ENCODE data around the gene RANBP1. TPM values are rescaled to one million over a fixed set of nuclear protein-coding genes. Genes with fewer than 3 reads are reported as not detected.
A peak's percentile ranks its signal among the peaks of the same experiment; 100 is the strongest.

The RANBP1 gene
- total and polyA plus RNA-seq, 2 of the 13 experiments (the other 11 are each of a cell fraction or from before 2014, with no cell fraction given): 181 to 492 TPM

DNA sequence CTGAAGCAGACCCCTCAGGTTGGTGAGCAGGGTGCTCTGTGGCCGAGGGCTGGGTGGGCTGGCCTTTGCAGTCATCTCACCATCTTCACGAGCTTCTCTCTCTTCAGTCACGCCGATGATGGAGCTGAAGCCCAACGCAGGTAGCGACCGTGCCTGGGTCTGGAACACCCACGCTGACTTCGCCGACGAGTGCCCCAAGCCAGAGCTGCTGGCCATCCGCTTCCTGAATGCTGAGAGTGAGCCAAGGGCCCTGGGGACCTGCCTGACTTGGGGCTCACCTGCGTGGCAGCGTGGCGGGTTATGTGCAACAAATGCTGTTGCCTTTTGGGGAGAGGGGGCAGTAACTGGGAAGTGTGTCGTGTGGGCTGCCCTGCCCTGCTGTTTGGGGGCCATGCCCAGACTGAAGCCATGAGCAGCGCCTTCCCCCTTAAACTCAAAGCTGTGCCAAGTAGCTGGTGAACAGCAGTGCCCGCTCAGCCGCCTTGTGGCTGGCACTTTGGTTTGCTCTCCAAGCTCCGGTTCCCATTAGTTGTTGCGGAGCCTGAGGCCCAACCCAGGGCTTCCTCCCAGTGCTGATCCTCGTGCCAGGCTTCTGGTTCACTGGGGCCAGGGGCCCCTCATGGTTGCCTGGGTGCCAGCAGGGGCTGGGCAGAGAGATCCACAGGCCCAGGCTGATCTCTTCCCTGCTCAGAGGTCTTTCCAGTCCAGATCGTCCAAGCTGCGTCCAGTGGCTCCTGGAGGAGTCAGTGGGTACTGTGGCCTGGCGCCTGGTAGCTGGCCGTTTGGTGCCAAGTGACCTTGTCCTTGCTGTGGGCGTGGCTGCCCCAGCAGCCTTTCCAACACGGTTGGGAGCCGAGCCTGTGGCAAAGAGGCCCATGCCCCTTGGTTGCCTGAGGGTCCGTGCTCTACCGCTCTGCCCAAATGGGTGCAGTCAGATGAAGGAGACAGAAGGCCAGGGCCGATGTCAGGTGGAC is 9.6 kb downstream of the RANBP1 start:
- Histone ChIP-seq H3K4me3 (replicated peaks in 1 of 3; ENCODE audit: insufficient read depth in 1 of 3, low read depth in 2 of 3, low read length in 3 of 3) (no peak overlapping the region), H3K9ac (ENCODE audit: insufficient read depth, low read depth, low read length) (no peak overlapping the region), H3K4me1 (ENCODE audit: insufficient read depth, low read length) (peaks cover 49% of the 10 kb centered on the region), H3K4me2 (ENCODE audit: low read depth, low read length) (no peak overlapping the region), H3K79me2 (ENCODE audit: insufficient read depth, low read length) (peaks cover 19% of the 10 kb centered on the region), H4K20me1 (ENCODE audit: insufficient read depth, low read length) (peaks cover 6% of the 10 kb centered on the region; the same call in 1 of the 2 replicates), H3K27me3 (ENCODE audit: control insufficient read depth in 1 of 2, insufficient read depth in 2 of 2, low read length in 2 of 2) (no peaks in the 10 kb centered on the region), H3K9me3 (ENCODE audit: low read length) (no peaks in the 10 kb centered on the region), H3K36me3 (replicated peaks in 1 of 2; ENCODE audit: control insufficient read depth in 1 of 2, insufficient read depth in 2 of 2, low read length in 2 of 2) (peaks cover 25 to 64% of the 10 kb centered on the region in 2 experiments), H3K27ac (ENCODE audit: extremely low read length, insufficient read depth, low read length) (no peak overlapping the region), H2AFZ (ENCODE audit: low read length) (no peak overlapping the region)
- POLR2A ChIA-PET: no interaction called here
- in situ Hi-C loops (cut with HindIII; ENCODE audit: extremely low pct_ligation_motif_present, low pct_unique_long_range_greater_than_20kb): no loop called here
- no peak for DNase-seq (ENCODE audit: low spot score)
- BruUV-seq (replicated peaks): no TSS peak
- peak; percentile 80 for TF ChIP-seq AGO2 (optimal IDR thresholded peaks at IDR 0.05; ENCODE audit: low read depth, low read length)
- 0 out of 2 replicates have a peak, but pooled peaks have one; percentile 21 for TF ChIP-seq ZBTB38 (CRISPR knock-in tag; IDR thresholded peaks at IDR 0.05)
- TF ChIP-seq RBFOX2 (IDR thresholded peaks at IDR 0.05; ENCODE audit: low read depth, low read length): peak; percentile 52
- no peak for TF ChIP-seq MED1 (CRISPR knock-in tag; IDR thresholded peaks at IDR 0.05)
- TF ChIP-seq ZSCAN21 (CRISPR knock-in tag; IDR thresholded peaks at IDR 0.05; ENCODE audit: borderline replicate concordance): no peak
- no peak for FAIRE-seq
- 92% methylated on average over 12 of the region's 32 CpGs for WGBS (ENCODE audit: low lambda C conversion rate)
- intact Hi-C loops (cut with micrococcal nuclease; ENCODE audit: unreplicated experiment): no loop called here
- ATAC-seq: no peak
- CTCF ChIA-PET (ENCODE audit: low intra/inter-chr PET ratio, low total read pairs): no interaction called here

DNA sequence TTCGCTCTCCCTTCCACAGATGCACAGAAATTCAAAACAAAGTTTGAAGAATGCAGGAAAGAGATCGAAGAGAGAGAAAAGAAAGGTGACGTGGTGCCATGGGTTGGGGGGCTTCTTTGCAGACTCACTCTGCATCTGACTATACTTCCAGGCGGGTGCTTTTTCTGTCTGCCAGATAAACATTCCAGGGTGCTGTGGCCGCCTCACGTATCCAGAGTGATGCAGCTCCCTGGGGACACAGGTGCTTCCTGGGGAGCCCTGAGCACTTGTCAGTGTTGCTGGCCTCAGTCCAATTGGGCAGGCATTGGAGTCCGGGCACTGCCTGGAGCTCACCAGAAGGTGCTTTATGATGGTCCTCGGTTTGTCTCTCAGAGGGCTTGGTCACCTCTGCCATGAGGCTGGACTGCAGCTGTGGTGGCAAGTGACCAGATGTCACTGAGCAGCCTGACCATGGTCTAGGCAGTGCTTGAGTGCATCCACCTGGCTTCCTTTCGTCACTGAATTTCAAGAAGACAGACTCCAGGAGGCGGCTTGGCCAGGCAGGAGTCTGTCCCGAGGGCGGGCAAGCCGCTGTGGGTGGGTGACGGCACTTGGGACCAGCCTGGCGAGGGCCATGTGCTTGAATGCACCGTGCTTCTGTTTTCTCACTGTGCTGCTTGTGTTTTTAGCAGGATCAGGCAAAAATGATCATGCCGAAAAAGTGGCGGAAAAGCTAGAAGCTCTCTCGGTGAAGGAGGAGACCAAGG is 10.6 kb downstream of the RANBP1 start:
- intact Hi-C loops (cut with micrococcal nuclease; ENCODE audit: unreplicated experiment): no loop called here
- Histone ChIP-seq H3K9ac (ENCODE audit: insufficient read depth, low read depth, low read length) (no peak overlapping the region), H4K20me1 (ENCODE audit: insufficient read depth, low read length) (peaks cover 5% of the 10 kb centered on the region; the same call in 1 of the 2 replicates), H3K36me3 (replicated peaks in 1 of 2; ENCODE audit: control insufficient read depth in 1 of 2, insufficient read depth in 2 of 2, low read length in 2 of 2) (peaks cover 22 to 55% of the 10 kb centered on the region in 2 experiments), H3K4me2 (ENCODE audit: low read depth, low read length) (no peak overlapping the region), H3K4me1 (ENCODE audit: insufficient read depth, low read length) (peaks cover 43% of the 10 kb centered on the region), H3K79me2 (ENCODE audit: insufficient read depth, low read length) (peaks cover 10% of the 10 kb centered on the region), H3K4me3 (replicated peaks in 1 of 3; ENCODE audit: insufficient read depth in 1 of 3, low read depth in 2 of 3, low read length in 3 of 3) (no peak overlapping the region), H3K27me3 (ENCODE audit: control insufficient read depth in 1 of 2, insufficient read depth in 2 of 2, low read length in 2 of 2) (no peaks in the 10 kb centered on the region), H2AFZ (ENCODE audit: low read length) (no peak overlapping the region), H3K9me3 (ENCODE audit: low read length) (no peaks in the 10 kb centered on the region), H3K27ac (ENCODE audit: extremely low read length, insufficient read depth, low read length) (no peak overlapping the region)
- DNase-seq (ENCODE audit: low spot score) (no peak), FAIRE-seq (no peak), ATAC-seq (no peak)
- POLR2A ChIA-PET: interaction anchor here (0.9 kb wide), 1 partner anchor 9 kb away, joined by 3 read pairs; no protein-coding TSS in a partner anchor
- WGBS (ENCODE audit: low lambda C conversion rate): over 99% methylated on average over 15 of the region's 19 CpGs
- BruUV-seq (replicated peaks): no TSS peak
- CTCF ChIA-PET (ENCODE audit: low intra/inter-chr PET ratio, low total read pairs): no interaction called here
- TF ChIP-seq RORA (CRISPR knock-in tag; IDR thresholded peaks at IDR 0.05) (no peak), RBFOX2 (IDR thresholded peaks at IDR 0.05; ENCODE audit: low read depth, low read length) (no peak), ZEB1 (IDR thresholded peaks at IDR 0.05; ENCODE audit: insufficient replicate concordance, low read depth) (no peak), RXRB (CRISPR knock-in tag; IDR thresholded peaks at IDR 0.05; ENCODE audit: borderline replicate concordance) (no peak)
- TF ChIP-seq, protein P1, sequence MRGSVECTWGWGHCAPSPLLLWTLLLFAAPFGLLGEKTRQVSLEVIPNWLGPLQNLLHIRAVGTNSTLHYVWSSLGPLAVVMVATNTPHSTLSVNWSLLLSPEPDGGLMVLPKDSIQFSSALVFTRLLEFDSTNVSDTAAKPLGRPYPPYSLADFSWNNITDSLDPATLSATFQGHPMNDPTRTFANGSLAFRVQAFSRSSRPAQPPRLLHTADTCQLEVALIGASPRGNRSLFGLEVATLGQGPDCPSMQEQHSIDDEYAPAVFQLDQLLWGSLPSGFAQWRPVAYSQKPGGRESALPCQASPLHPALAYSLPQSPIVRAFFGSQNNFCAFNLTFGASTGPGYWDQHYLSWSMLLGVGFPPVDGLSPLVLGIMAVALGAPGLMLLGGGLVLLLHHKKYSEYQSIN (CRISPR knock-in tag; IDR thresholded peaks at IDR 0.05; ENCODE audit: borderline replicate concordance): no peak
- in situ Hi-C loops (cut with HindIII; ENCODE audit: extremely low pct_ligation_motif_present, low pct_unique_long_range_greater_than_20kb): no loop called here
